Measurements from ENCODE around the gene RPN1. TPM values are rescaled to one million over a fixed set of nuclear protein-coding genes. Genes with fewer than 3 reads are reported as not detected.
A peak's percentile ranks its signal among the peaks of the same experiment; 100 is the strongest.

RPN1 gene
- total and polyA plus RNA-seq, 10 of the 15 experiments (the other 5 are each of a cell fraction or from before 2014, with no cell fraction given): 56.1 to 266 (median 157) TPM

DNA sequence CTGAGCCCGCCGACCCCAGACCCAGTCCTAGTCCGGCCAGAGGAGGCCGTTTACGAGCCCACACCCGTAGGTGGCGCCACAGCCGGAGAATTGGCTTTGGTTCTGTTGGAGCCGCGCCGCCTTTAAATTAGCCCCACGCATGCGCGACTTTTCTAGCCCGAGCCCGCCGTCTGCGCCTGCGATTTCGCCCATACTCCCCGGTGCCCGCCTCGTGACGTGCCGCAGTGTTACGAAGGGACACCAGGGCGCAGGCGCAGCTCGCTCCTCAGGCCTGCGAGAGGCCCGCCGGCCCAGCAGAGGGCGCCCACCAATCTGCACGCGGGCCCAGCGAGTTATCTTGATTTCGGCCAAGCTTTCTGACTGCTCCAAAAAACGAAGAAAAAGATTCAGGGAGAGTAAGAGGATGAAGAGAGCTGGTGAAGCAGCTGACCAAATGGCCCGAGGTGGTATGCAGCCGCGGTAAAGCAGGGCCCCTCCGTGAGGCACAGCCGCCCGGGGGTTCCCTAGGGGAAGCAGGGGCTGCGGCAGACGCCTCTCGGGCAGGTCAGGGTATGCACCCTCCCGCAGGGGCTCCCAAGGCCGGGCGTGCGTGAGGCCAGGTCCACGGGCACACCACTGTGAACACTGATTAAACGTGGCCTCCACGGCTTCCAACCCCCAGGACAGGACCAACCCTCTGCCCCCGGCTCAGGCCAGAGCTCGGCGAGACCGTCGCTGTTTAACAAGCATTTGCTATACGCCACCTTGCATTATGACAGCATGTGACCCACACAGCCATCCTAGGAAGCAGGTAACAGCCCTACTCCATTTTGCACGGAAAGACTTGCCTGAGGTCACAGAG lies 32.8 kb downstream of the RPN1 start (continued):
- TF ChIP-seq ZBTB4 (CRISPR knock-in tag; IDR thresholded peaks at IDR 0.05) (no peak), SMC3 (IDR thresholded peaks at IDR 0.05; ENCODE audit: borderline replicate concordance, low read length) (peak; percentile 47), JUND (IDR thresholded peaks at IDR 0.05; ENCODE audit: low read depth, low read length) (no peak), ZNF622 (IDR thresholded peaks at IDR 0.05) (no peak), ASH2L (IDR thresholded peaks at IDR 0.05; ENCODE audit: borderline replicate concordance, low read depth) (no peak), MYB (IDR thresholded peaks at IDR 0.05; ENCODE audit: borderline replicate concordance, low read depth, low read length) (no peak), HCFC1 (IDR thresholded peaks at IDR 0.05; ENCODE audit: low read length) (peak; percentile 55), PRDM15 (CRISPR knock-in tag; IDR thresholded peaks at IDR 0.05) (no peak), NFYA (IDR thresholded peaks at IDR 0.05; ENCODE audit: borderline replicate concordance, low read depth, low read length) (no peak), FOS (IDR thresholded peaks at IDR 0.05; ENCODE audit: borderline replicate concordance, extremely low read depth, insufficient read length) (no peak), CBX3 (IDR thresholded peaks at IDR 0.05; ENCODE audit: borderline replicate concordance, low read depth) (no peak), BMI1 (IDR thresholded peaks at IDR 0.05; ENCODE audit: borderline replicate concordance) (no peak), TCF7 (IDR thresholded peaks at IDR 0.05; ENCODE audit: borderline replicate concordance) (no peak), KDM1A (IDR thresholded peaks at IDR 0.05; ENCODE audit: borderline replicate concordance) (no peak), SREBF1 (IDR thresholded peaks at IDR 0.05; ENCODE audit: low read length) (no peak), HDAC6 (IDR thresholded peaks at IDR 0.05; ENCODE audit: unreplicated experiment) (no peak)
- TF ChIP-seq, protein P1, sequence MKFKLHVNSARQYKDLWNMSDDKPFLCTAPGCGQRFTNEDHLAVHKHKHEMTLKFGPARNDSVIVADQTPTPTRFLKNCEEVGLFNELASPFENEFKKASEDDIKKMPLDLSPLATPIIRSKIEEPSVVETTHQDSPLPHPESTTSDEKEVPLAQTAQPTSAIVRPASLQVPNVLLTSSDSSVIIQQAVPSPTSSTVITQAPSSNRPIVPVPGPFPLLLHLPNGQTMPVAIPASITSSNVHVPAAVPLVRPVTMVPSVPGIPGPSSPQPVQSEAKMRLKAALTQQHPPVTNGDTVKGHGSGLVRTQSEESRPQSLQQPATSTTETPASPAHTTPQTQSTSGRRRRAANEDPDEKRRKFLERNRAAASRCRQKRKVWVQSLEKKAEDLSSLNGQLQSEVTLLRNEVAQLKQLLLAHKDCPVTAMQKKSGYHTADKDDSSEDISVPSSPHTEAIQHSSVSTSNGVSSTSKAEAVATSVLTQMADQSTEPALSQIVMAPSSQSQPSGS (IDR thresholded peaks at IDR 0.05; ENCODE audit: low read length): no peak
- TF ChIP-seq, protein P2, sequence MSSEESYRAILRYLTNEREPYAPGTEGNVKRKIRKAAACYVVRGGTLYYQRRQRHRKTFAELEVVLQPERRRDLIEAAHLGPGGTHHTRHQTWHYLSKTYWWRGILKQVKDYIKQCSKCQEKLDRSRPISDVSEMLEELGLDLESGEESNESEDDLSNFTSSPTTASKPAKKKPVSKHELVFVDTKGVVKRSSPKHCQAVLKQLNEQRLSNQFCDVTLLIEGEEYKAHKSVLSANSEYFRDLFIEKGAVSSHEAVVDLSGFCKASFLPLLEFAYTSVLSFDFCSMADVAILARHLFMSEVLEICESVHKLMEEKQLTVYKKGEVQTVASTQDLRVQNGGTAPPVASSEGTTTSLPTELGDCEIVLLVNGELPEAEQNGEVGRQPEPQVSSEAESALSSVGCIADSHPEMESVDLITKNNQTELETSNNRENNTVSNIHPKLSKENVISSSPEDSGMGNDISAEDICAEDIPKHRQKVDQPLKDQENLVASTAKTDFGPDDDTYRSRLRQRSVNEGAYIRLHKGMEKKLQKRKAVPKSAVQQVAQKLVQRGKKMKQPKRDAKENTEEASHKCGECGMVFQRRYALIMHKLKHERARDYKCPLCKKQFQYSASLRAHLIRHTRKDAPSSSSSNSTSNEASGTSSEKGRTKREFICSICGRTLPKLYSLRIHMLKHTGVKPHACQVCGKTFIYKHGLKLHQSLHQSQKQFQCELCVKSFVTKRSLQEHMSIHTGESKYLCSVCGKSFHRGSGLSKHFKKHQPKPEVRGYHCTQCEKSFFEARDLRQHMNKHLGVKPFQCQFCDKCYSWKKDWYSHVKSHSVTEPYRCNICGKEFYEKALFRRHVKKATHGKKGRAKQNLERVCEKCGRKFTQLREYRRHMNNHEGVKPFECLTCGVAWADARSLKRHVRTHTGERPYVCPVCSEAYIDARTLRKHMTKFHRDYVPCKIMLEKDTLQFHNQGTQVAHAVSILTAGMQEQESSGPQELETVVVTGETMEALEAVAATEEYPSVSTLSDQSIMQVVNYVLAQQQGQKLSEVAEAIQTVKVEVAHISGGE (CRISPR knock-in tag; IDR thresholded peaks at IDR 0.05): no peak

Measured in GM12878 (cell line).